Measurements from ENCODE around the gene MBLAC1.

MBLAC1 gene

DNA sequence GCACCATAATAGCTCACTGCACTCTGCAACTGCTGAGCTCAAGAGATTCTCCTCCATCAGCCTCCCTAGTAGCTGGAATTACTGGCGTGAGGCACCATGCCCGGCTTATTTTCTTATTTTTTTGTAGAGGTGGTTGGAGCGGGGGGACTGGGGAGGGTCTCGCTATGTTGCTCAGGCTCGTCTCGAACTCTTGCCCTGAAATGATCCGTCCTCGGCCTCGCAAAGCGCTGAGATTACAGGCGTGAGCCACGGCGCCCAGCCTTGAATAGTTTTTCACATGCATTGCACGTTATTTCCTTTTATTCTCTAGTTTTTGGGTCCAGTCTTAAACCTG lies 21.4 kb downstream of the MBLAC1 start:
- Mint-ChIP-seq H3K4me1 (ENCODE audit: low read depth) (peaks cover 31% of the 10 kb centered on the region), H3K36me3 (ENCODE audit: low read depth) (peaks cover 34% of the 10 kb centered on the region), H3K9me3 (no peaks in the 10 kb centered on the region), H3K27me3 (no peaks in the 10 kb centered on the region), H3K27ac (peak overlapping the region; percentile 99), H3K4me3 (peak overlapping the region; percentile 99)
- DNase-seq = no peak

DNA sequence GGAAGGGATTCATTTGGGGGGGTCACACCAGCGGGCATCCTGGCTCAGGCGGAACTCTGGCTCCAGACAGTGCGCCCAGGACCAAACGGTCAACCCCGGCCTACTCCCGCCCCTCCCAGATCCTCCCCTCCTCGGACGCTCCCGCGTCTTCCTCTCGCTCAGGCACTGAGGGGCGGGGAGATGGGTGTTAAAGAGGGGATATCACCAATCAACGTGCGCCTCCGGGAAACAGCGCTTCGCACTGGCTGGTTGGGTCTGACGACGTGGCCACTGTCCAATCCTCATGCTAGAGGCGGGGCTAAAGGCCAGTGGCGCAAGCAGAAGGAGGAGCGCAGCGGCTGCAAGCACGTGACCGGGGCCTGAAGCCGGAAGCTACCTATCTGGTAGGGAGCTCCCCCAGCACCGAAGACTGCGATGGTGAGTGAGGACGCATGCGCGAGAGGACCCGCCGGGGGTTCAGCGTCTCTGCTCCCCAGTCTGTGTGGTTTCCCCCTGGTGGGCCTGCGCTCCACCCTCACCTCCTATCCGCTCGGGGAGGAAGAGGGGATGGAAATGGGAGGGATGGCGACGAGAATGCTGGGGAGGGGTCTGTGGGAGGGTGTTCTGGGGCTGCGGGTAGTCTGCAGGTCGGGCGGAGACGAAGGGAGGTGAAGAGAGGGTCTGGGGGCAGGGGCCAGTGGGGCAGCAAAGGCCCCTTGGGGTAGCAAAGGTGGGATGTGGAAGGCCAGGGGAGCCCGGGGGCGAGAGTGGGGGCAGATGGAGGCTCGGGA lies 22.0 kb downstream of the MBLAC1 start, which contains the start of gene LAMTOR4:
TSS of gene LAMTOR4 (plus strand) at position 360 of the 770 bp plus-strand sequence. CDS start at position 415, 55 bp downstream.
- peak within 1 kb of the TSS; percentile 99 for H3K4me3 Mint-ChIP-seq
- H3K9me3 Mint-ChIP-seq = no peaks in the 10 kb centered on the region
- peak; percentile 95 for DNase-seq
- no peaks in the 10 kb centered on the region for H3K27me3 Mint-ChIP-seq
- H3K4me1 Mint-ChIP-seq (ENCODE audit: low read depth) = peaks cover 35% of the 10 kb centered on the region
- peak within 1 kb of the TSS; percentile 99 for H3K27ac Mint-ChIP-seq
- peaks cover 40% of the 10 kb centered on the region for H3K36me3 Mint-ChIP-seq (ENCODE audit: low read depth)

DNA sequence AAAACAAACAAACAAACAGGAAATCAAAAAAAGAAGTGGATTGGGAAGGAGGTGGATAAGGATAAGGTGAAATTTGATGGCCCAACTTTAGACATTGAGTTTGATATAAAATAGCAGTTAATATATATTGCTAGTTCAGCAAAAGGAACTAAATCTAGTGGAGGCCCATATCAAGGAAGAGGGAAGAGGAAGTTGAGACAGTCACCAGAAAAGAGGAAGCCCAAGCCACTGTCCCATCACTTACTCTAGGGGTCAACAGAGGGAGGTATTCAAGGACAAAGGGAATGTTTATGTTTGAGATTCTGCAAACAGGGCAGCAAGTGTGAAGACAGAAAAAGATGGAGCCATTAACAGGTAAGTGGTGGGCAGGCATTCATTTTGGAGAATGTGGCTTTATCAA lies 25.6 kb downstream of the MBLAC1 start:
- H3K27me3 Mint-ChIP-seq = no peaks in the 10 kb centered on the region
- peaks cover 75% of the 10 kb centered on the region for H3K36me3 Mint-ChIP-seq (ENCODE audit: low read depth)
- H3K27ac Mint-ChIP-seq = peak overlapping the region; percentile 74
- no peaks in the 10 kb centered on the region for H3K9me3 Mint-ChIP-seq
- no peak overlapping the region for H3K4me3 Mint-ChIP-seq
- peaks cover 64% of the 10 kb centered on the region for H3K4me1 Mint-ChIP-seq (ENCODE audit: low read depth)
- no peak for DNase-seq

DNA sequence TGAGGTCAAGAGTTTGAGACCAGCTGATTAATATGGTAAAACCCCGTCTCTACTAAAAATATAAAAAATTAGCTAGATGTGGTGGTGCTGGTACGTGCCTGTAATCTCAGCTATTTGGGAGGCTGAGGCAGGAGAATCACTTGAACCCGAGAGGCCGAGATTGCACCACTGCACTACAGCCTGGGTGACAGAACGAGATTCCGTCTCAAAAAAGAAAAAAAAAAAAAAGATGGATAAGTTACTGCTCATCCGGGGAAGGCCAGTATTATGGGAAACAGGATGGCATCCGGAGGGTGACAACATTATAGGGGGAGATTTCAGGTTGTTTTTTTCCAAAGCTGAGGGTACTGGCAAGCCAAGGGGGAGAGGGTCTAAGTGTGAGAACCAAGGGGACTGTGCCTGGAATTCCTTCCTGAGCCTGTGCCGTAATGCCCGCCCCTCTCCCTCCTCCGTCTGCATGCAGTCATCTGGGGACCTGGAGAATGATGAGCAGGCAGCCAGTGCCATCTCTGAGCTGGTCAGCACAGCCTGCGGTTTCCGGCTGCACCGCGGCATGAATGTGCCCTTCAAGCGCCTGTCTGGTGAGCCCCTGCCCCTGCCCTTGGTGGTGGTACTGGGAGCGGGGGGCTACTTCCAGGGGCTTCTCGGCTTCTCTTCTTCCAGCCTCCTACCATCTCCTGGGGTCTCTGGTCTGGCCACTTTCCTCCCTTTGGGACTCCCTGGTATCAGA lies 26.3 kb downstream of the MBLAC1 start:
- peaks cover 63% of the 10 kb centered on the region for H3K4me1 Mint-ChIP-seq (ENCODE audit: low read depth)
- peaks cover 79% of the 10 kb centered on the region for H3K36me3 Mint-ChIP-seq (ENCODE audit: low read depth)
- DNase-seq = no peak
- H3K9me3 Mint-ChIP-seq = no peaks in the 10 kb centered on the region
- peak overlapping the region; percentile 80 for H3K27ac Mint-ChIP-seq
- H3K4me3 Mint-ChIP-seq = no peak overlapping the region
- no peaks in the 10 kb centered on the region for H3K27me3 Mint-ChIP-seq

DNA sequence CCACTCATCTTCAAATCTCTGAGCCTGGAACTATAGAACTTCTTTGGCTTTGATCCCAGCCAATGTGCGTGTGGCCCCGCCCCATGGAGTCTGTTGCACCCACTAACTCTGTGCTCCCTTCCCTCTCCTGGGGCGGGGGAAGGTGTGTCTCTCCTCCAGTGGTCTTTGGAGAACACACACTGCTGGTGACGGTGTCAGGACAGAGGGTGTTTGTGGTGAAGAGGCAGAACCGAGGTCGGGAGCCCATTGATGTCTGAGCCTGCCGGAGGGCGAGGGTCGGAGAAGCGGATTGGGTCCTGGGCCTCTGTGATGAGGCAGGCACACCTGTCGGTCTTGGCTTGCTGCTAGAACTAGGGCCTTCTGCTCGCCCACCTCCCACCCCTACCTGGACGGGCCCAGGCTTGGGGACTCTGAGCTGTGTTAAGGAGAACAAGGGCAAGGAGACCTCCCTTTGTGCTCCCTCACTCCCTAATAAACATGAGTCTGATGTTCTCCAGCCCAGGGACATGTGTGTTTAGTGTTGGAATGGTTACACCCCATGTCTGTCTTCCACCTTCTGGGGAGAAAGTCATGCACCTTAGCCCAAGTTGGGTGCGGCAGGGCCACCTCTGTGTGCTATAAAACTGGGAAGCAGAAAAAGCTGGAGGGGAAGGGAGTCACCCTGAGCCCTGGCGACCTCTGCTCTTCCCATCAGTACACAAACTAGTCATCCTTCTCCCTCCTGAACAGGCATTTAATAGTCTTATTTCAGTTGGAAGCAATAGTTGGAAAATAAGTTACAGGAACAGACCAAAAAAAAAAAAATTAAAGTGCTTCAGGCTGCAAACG lies 27.2 kb downstream of the MBLAC1 start:
- Mint-ChIP-seq H3K36me3 (ENCODE audit: low read depth) (peaks cover 80% of the 10 kb centered on the region), H3K4me1 (ENCODE audit: low read depth) (peaks cover 61% of the 10 kb centered on the region), H3K9me3 (no peaks in the 10 kb centered on the region), H3K27ac (peak overlapping the region; percentile 80), H3K27me3 (no peaks in the 10 kb centered on the region), H3K4me3 (no peak overlapping the region)
- no peak for DNase-seq

DNA sequence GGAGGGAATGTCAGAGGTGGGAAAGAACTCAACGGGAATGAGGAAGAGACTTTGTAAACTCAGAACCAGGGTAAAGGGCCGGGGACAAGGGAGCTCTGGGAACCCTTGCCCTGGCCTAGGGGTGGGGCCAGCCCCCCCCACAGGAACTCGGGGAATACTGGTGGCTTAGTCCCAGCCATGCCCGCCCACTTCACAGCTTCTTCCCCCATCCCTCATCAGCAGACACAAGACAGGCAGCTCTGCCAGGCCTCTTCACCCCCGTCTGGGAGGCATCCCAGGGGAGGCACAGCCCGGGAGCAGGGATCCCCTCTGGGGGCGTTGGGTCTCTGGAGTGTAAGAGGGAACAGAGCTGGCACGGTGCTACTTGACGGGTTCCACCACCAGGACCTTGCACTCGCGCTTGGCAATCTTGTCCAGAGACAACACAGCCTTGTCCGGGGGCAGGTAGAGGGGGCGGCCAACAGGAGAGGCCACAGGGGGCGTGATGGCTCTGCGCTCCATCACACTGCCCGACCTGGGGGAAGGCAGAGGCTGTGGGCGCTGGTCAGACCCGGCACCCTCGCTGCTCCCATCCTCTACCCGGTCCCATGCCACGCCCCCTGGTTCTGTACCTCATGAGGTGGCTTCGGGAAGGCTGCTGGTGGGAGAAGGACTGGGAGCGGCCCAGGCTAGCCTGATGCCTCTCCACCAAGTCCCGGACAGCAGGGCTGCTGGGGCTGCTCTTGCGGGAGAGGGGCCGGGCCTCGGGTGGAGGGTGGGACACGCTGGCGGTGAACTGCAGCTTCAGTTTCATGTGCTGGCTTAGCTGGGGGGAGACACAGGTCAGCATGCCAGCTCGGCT lies 28.1 kb downstream of the MBLAC1 start:
- H3K4me3 Mint-ChIP-seq = no peak overlapping the region
- no peaks in the 10 kb centered on the region for H3K9me3 Mint-ChIP-seq
- H3K27ac Mint-ChIP-seq = peak overlapping the region; percentile 81
- H3K36me3 Mint-ChIP-seq (ENCODE audit: low read depth) = peaks cover 74% of the 10 kb centered on the region
- H3K4me1 Mint-ChIP-seq (ENCODE audit: low read depth) = peaks cover 66% of the 10 kb centered on the region
- H3K27me3 Mint-ChIP-seq = no peaks in the 10 kb centered on the region
- DNase-seq = no peak

DNA sequence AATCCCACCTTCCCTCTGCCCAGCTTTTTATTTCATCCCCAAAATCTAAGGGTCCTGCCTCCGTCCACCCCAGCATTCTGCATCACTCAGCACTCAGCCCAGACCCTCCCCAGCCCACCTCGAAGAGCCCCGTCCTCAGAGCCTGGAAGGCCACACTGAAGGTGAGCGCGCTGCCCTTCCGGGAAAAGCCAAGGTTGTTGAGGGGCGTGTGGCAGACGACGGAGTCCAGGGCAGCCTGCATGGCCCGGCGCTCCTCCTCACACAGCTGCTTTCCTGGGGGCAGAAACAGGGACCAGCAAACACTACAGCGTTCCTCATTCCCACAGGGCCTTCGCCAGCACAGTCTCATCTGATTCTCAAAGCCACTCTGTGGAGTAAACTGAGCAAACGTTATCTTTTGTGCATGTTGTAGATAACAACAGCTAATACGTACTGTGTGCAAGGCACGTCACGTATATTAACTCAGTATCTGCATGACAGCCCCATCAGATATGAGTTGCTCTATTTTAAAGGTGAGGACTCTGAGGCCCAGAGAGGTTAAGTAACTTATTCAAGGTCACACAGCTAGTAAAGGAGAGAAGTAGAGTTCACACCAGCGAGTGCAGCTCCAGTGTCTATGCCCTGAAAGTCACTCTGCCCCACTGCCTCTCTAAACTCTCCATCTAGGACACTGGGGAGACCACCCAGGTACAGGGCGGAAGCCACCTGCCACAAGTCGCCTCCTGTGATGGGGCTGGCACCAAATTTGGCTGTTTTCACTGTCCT lies 29.0 kb downstream of the MBLAC1 start:
- H3K27me3 Mint-ChIP-seq = no peaks in the 10 kb centered on the region
- peaks cover 69% of the 10 kb centered on the region for H3K36me3 Mint-ChIP-seq (ENCODE audit: low read depth)
- no peak overlapping the region for H3K4me3 Mint-ChIP-seq
- no peaks in the 10 kb centered on the region for H3K9me3 Mint-ChIP-seq
- no peak for DNase-seq
- peak overlapping the region; percentile 81 for H3K27ac Mint-ChIP-seq
- peaks cover 59% of the 10 kb centered on the region for H3K4me1 Mint-ChIP-seq (ENCODE audit: low read depth)

DNA sequence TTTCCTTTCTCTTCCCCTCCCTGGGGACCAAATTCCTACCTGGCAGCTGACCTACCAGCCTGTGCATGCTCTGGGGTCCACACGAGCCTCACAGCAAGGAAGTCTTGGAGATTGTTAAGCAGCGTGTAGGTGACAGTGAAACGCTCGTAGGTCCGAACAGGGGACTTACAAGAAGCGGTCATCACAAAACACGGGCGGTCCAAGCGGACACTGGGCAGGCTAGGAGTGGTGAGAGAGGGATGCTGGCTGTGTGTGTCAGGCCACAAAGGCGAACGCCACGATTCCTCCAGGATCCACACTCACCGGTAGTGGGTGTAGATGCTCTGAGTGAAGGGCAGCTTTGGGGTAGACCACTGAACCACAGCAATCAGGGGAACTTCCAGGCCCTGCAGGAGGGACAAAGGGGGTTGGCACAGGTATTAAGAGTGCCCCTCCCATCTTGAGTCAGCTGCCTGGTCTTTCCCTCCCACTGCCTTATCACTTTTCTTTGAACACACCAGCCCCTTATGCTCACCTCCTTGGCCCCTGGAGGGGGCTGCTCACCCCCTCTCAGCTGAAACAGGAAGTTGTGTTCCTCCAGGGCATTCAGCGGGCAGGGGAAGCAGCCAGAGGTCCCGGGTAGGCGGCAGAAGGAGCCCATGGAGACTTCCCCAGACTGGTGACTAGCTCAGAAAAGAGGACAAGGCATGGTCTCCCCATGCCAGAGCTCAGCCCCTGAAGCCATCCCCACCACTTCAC lies 29.7 kb downstream of the MBLAC1 start:
- Mint-ChIP-seq H3K36me3 (ENCODE audit: low read depth) (peaks cover 66% of the 10 kb centered on the region), H3K27me3 (no peaks in the 10 kb centered on the region), H3K4me1 (ENCODE audit: low read depth) (peaks cover 59% of the 10 kb centered on the region), H3K9me3 (no peaks in the 10 kb centered on the region), H3K27ac (peak overlapping the region; percentile 81), H3K4me3 (peak overlapping the region; percentile 82)
- no peak for DNase-seq

DNA sequence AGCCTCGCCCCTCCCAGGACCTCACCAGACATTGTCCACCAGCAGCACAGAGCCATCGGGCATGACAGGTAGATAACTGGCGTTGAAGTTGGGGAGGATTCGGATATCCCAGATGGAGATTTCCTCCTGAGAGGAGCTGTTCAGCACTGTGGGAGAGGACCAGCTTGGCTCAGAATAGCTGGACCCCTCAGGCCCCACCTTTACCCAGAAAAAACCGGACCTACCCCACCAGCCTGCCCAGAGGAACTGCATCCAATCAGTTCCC lies 30.2 kb downstream of the MBLAC1 start:
- peaks cover 56% of the 10 kb centered on the region for H3K4me1 Mint-ChIP-seq (ENCODE audit: low read depth)
- H3K9me3 Mint-ChIP-seq = no peaks in the 10 kb centered on the region
- H3K4me3 Mint-ChIP-seq = peak overlapping the region; percentile 82
- DNase-seq = no peak
- peak overlapping the region; percentile 81 for H3K27ac Mint-ChIP-seq
- H3K36me3 Mint-ChIP-seq (ENCODE audit: low read depth) = peaks cover 61% of the 10 kb centered on the region
- no peaks in the 10 kb centered on the region for H3K27me3 Mint-ChIP-seq

DNA sequence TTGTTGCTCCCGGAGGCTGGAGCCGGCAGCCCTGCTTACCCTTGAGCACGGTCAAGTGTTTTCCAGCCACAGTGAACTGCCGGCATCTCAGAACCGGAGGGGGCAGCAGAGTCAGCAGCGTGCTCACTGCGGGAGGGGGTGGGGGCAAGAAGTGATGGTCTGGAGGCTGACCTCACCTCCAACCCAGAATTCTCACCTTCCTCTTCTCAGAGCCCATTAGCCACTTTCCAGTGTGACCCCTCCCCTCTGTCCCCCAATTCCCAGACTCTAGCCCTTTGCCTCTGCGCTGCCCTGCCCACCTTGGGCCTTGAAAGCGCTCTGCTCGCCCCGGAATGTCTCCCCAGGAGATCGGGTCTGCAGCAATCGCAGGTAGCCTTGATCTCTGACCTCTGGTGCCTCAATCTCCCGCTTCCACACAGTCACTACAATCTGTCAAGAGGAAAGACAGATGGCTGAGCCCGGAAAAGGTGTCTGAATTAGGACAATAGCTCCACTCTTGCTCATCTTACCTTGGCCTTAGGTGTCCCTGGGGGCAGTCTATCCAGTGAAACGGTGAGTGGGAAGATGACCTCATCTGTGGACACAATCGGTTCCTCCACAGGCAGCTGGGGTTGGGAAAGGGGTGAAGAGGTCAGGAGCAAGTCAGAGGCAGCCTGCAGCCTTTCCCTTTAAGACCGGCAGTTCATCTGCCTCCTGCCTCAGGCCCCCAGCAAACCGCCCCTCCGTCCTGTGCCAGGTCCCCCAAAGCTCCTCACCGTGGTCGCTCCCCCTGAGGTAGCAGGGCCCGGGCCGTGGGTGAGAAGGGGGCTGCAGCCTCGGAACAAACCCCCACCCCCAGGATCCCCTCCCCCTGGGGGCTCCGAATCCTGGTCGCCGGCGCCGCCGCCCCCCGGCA lies 30.8 kb downstream of the MBLAC1 start:
- H3K4me1 Mint-ChIP-seq (ENCODE audit: low read depth) = peaks cover 52% of the 10 kb centered on the region
- H3K27me3 Mint-ChIP-seq = no peaks in the 10 kb centered on the region
- peaks cover 56% of the 10 kb centered on the region for H3K36me3 Mint-ChIP-seq (ENCODE audit: low read depth)
- H3K9me3 Mint-ChIP-seq = no peaks in the 10 kb centered on the region
- H3K4me3 Mint-ChIP-seq = peak overlapping the region; percentile 82
- DNase-seq = no peak
- peak overlapping the region; percentile 81 for H3K27ac Mint-ChIP-seq

DNA sequence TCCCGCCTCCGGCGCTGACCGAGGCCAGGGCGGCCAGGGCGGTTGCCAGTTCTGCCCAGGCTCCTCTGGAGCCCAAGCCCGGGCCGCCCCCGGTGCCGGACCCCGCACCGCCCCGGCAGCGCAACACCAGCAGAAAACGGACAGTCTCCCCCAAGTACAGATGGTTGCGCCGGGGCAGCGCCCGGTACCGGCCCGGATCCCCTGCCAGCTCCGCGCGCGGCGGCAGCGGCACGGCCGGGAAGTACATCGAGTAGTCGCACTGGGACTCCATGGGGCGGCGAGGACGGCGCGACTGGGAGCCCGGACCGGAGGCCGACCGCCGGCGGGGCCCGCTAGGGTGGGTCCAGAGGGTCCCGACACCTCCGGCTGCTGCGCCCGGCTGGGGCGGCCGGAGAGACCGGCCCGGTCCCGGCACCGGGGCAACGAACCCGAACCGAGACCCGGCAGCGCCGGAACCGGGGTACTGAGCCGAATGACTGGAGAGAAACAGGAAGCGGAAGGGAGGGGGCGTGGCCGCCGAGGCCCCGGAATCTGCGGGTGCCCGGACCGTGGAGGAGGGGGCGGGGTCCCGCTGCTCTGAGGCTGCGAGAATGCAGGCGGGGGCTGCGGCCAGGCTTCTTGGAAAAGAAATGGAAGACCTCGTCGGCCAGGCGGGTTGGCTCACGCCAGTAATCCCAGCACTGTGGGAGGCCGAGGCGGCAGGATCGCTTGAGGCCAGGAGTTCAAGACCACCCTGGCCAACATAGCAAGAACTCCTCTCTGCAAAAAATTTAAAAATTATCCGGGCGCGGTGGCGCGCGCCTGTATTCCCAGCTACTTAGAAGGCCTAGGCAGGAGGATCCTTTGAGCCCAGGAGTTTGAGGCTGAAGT lies 31.7 kb downstream of the MBLAC1 start, which contains the start of gene TRAPPC14:
TSS of gene TRAPPC14 (minus strand) at position 495 of the 870 bp plus-strand sequence. CDS start at position 271, 224 bp downstream.
- Mint-ChIP-seq H3K36me3 (ENCODE audit: low read depth) (peaks cover 47% of the 10 kb centered on the region), H3K27me3 (no peaks in the 10 kb centered on the region), H3K4me1 (ENCODE audit: low read depth) (peaks cover 57% of the 10 kb centered on the region), H3K27ac (peak within 1 kb of the TSS; percentile 90), H3K9me3 (no peaks in the 10 kb centered on the region), H3K4me3 (peak within 1 kb of the TSS; percentile 82)
- peak; percentile 96 for DNase-seq

Measured in activated T-cell treated with anti-CD3 and anti-CD28 coated beads, Interleukin-2, amount 50 U/mL, for 24 hours (primary cell).